GM23338 (cell line): ENCODE results near the gene CHCHD10.

Source experiments
- EZH2phosphoT487 ChIP-seq: fragments of 200-600 bp; sonication (generic); IDR thresholded peaks from one replicate; pipeline ENCODE4 v1.8.1; 2018; ENCODE audit warnings: antibody characterized with exemption; ENCODE audit not compliant: unreplicated experiment
- POLR2AphosphoS5 ChIP-seq: IDR thresholded peaks from 2 replicates; pipeline ENCODE4 v1.6.1; 2016; ENCODE audit warnings: antibody characterized with exemption, low read depth
- STAT1 ChIP-seq: IDR thresholded peaks from one replicate; pipeline ENCODE4 v1.6.1; 2016; ENCODE audit warnings: antibody characterized with exemption; ENCODE audit not compliant: unreplicated experiment
- TF ChIP-seq, protein P1 (sequence below), 2 experiments: fragments of 200-600 bp in 1 of 2; sonication (generic) in 1 of 2; conservative IDR thresholded peaks; 2 replicates each; pipeline versions ENCODE4 v1.5.1 to v1.6.1; 2016 to 2017; ENCODE audit warnings: antibody characterized with exemption in 2 of 2, low read depth in 2 of 2, mild to moderate bottlenecking in 2 of 2, moderate library complexity in 1 of 2
- TF ChIP-seq, protein P2 (sequence below): fragments of 250-450 bp; sonication (Bioruptor Pico); IDR thresholded peaks from 2 replicates; pipeline ENCODE4 v1.5.0; 2020; ENCODE audit warnings: mild to moderate bottlenecking, moderate library complexity

DNA sequence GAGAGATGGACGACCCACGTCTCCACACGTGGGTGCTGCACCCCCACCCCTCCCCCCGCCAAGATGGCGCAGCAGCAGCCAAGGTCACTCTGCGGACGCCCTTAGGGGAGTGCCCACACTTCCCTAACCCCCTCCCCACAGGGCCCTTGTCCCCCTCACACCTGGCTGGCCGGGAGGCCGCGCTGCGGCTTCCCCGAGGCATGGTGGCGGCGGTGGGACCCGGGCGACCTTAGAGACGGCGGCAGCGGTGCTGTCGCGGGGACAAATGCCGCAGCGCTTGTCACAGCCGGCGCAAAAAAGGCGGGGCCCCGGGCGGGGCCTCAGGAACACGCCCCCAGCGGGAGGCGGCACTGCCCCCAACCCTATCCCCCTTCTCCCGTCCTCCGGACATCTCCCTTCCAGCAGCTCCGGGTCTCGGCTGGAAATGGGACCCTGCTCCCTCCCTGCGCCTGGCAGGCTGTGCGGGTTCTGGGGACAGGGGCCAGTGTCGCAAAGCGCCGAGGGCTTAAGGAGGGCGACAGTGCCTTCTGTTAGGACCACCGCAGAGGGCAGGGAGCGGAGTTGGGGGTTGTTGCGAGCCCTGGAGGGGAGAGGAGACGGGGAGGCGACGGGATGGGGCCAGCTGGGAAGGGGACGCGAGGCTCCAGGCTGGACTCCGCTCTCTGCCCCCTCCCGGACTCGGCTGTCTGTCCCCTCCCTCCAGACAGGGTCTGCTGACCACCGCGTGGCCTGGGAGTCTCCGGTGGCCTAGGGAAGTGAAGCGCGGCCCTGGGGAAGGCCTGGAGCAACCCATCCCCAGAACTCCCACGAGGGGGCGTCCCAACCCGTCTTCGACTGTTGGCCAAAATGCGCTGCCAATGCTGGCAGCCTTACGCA is at the start of gene CHCHD10:
- TF ChIP-seq, protein P1, sequence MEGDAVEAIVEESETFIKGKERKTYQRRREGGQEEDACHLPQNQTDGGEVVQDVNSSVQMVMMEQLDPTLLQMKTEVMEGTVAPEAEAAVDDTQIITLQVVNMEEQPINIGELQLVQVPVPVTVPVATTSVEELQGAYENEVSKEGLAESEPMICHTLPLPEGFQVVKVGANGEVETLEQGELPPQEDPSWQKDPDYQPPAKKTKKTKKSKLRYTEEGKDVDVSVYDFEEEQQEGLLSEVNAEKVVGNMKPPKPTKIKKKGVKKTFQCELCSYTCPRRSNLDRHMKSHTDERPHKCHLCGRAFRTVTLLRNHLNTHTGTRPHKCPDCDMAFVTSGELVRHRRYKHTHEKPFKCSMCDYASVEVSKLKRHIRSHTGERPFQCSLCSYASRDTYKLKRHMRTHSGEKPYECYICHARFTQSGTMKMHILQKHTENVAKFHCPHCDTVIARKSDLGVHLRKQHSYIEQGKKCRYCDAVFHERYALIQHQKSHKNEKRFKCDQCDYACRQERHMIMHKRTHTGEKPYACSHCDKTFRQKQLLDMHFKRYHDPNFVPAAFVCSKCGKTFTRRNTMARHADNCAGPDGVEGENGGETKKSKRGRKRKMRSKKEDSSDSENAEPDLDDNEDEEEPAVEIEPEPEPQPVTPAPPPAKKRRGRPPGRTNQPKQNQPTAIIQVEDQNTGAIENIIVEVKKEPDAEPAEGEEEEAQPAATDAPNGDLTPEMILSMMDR (conservative IDR thresholded peaks at IDR 0.05; ENCODE audit: low read depth in 2 of 2): peak; percentile 65 to 76
- TF ChIP-seq EZH2phosphoT487 (no peak), POLR2AphosphoS5 (peak; percentile 60), STAT1 (no peak)
- TF ChIP-seq, protein P2, sequence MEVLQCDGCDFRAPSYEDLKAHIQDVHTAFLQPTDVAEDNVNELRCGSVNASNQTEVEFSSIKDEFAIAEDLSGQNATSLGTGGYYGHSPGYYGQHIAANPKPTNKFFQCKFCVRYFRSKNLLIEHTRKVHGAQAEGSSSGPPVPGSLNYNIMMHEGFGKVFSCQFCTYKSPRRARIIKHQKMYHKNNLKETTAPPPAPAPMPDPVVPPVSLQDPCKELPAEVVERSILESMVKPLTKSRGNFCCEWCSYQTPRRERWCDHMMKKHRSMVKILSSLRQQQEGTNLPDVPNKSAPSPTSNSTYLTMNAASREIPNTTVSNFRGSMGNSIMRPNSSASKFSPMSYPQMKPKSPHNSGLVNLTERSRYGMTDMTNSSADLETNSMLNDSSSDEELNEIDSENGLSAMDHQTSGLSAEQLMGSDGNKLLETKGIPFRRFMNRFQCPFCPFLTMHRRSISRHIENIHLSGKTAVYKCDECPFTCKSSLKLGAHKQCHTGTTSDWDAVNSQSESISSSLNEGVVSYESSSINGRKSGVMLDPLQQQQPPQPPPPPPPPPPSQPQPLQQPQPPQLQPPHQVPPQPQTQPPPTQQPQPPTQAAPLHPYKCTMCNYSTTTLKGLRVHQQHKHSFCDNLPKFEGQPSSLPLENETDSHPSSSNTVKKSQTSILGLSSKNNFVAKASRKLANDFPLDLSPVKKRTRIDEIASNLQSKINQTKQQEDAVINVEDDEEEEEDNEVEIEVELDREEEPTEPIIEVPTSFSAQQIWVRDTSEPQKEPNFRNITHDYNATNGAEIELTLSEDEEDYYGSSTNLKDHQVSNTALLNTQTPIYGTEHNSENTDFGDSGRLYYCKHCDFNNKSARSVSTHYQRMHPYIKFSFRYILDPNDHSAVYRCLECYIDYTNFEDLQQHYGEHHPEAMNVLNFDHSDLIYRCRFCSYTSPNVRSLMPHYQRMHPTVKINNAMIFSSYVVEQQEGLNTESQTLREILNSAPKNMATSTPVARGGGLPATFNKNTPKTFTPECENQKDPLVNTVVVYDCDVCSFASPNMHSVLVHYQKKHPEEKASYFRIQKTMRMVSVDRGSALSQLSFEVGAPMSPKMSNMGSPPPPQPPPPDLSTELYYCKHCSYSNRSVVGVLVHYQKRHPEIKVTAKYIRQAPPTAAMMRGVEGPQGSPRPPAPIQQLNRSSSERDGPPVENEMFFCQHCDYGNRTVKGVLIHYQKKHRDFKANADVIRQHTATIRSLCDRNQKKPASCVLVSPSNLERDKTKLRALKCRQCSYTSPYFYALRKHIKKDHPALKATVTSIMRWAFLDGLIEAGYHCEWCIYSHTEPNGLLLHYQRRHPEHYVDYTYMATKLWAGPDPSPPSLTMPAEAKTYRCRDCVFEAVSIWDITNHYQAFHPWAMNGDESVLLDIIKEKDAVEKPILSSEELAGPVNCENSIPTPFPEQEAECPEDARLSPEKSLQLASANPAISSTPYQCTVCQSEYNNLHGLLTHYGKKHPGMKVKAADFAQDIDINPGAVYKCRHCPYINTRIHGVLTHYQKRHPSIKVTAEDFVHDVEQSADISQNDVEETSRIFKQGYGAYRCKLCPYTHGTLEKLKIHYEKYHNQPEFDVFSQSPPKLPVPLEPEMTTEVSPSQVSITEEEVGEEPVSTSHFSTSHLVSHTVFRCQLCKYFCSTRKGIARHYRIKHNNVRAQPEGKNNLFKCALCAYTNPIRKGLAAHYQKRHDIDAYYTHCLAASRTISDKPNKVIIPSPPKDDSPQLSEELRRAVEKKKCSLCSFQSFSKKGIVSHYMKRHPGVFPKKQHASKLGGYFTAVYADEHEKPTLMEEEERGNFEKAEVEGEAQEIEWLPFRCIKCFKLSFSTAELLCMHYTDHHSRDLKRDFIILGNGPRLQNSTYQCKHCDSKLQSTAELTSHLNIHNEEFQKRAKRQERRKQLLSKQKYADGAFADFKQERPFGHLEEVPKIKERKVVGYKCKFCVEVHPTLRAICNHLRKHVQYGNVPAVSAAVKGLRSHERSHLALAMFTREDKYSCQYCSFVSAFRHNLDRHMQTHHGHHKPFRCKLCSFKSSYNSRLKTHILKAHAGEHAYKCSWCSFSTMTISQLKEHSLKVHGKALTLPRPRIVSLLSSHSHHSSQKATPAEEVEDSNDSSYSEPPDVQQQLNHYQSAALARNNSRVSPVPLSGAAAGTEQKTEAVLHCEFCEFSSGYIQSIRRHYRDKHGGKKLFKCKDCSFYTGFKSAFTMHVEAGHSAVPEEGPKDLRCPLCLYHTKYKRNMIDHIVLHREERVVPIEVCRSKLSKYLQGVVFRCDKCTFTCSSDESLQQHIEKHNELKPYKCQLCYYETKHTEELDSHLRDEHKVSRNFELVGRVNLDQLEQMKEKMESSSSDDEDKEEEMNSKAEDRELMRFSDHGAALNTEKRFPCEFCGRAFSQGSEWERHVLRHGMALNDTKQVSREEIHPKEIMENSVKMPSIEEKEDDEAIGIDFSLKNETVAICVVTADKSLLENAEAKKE: no peak
